HepG2 (cell line): ENCODE results near the gene PSMC3IP. TPM values are rescaled to one million over a fixed set of nuclear protein-coding genes. Genes with fewer than 3 reads are reported as not detected.

ENCODE experiments used
- KDM3A ChIP-seq: IDR thresholded peaks from 2 replicates; pipeline ENCODE4 v1.6.1; 2018; ENCODE audit warnings: low read depth, missing compliant biosample characterization
- NONO ChIP-seq, 2 experiments: fragments of 450-650 bp in 1 of 2; sonication (generic) in 1 of 2; formaldehyde crosslinking in 1 of 2; IDR thresholded peaks in 1 of 2; conservative IDR thresholded peaks in 1 of 2; 2 replicates each; pipeline versions ENCODE4 v1.6.1 to v1.8.0; 2017 to 2022; ENCODE audit warnings: mild to moderate bottlenecking in 1 of 2, missing genetic modification reagents in 1 of 2, moderate library complexity in 1 of 2
- ZNF547 ChIP-seq: sonication (generic); formaldehyde crosslinking; IDR thresholded peaks from 2 replicates; pipeline ENCODE4 v1.5.1; 2020; ENCODE audit warnings: mild to moderate bottlenecking, missing genetic modification reagents
- ZNF841 ChIP-seq: sonication (generic); formaldehyde crosslinking; IDR thresholded peaks from 2 replicates; pipeline ENCODE4 v1.8.1; 2023; ENCODE audit warnings: missing genetic modification reagents, borderline replicate concordance
- polyA plus RNA-seq, 8 experiments: library from polyadenylated mRNA; depleted of rRNA in 3 of 8; stranded (reverse) in 7 of 8; unstranded in 1 of 8; fragments of >200 nt; fragmentation: Illumina TruSeq in 4 of 8; extraction: Trizol in 4 of 8; gene quantifications; 2 replicates each; pipeline versions ENCODE4 v1.2.1 to v1.2.3, GENCODE V29; 2011 to 2016; ENCODE audit warnings: low read depth in 4 of 8, missing spikeins in 1 of 8, mixed read lengths in 1 of 8; ENCODE audit not compliant: insufficient read depth in 1 of 8
- total RNA-seq, 5 experiments: library from RNA; depleted of rRNA; stranded (reverse); fragments of >200 nt; fragmentation: Illumina TruSeq; extraction: Trizol; gene quantifications; 2 replicates each; pipeline ENCODE4 v1.2.3, GENCODE V29; 2016; ENCODE audit warnings: low read depth in 1 of 5
- TF ChIP-seq, protein P1 (sequence below): sonication (generic); formaldehyde crosslinking; IDR thresholded peaks from 2 replicates; pipeline ENCODE4; 2020; ENCODE audit warnings: missing genetic modification reagents, mild to moderate bottlenecking, borderline replicate concordance
- TF ChIP-seq, protein P2 (sequence below): sonication (generic); formaldehyde crosslinking; IDR thresholded peaks from 2 replicates; pipeline ENCODE4 v1.4.0; 2020; ENCODE audit warnings: mild to moderate bottlenecking, missing genetic modification reagents
- TF ChIP-seq, protein P3 (sequence below): sonication (generic); formaldehyde crosslinking; IDR thresholded peaks from 2 replicates; pipeline ENCODE4 v1.9.0; 2021; ENCODE audit warnings: missing genetic modification reagents, mild to moderate bottlenecking, borderline replicate concordance
- TF ChIP-seq, protein P4 (sequence below): sonication (generic); formaldehyde crosslinking; IDR thresholded peaks from 2 replicates; pipeline ENCODE4 v1.8.1; 2023; ENCODE audit warnings: missing genetic modification reagents, mild to moderate bottlenecking, borderline replicate concordance
- TF ChIP-seq, protein P5 (sequence below): IDR thresholded peaks from 2 replicates; pipeline ENCODE4 v1.6.1; 2018; ENCODE audit warnings: missing genetic modification reagents, mild to moderate bottlenecking, missing compliant biosample characterization
- TF ChIP-seq, protein P6 (sequence below): sonication (generic); formaldehyde crosslinking; IDR thresholded peaks from 2 replicates; pipeline ENCODE4 v1.4.0; 2020; ENCODE audit warnings: missing genetic modification reagents
- TF ChIP-seq, protein P7 (sequence below): sonication (generic); formaldehyde crosslinking; IDR thresholded peaks from 2 replicates; pipeline ENCODE4 v1.4.0; 2020; ENCODE audit warnings: missing genetic modification reagents, mild to moderate bottlenecking, borderline replicate concordance

PSMC3IP gene
- total and polyA plus RNA-seq, 2 of the 13 experiments (the other 11 are each of a cell fraction or from before 2014, with no cell fraction given): 6.5 to 22.4 TPM

DNA sequence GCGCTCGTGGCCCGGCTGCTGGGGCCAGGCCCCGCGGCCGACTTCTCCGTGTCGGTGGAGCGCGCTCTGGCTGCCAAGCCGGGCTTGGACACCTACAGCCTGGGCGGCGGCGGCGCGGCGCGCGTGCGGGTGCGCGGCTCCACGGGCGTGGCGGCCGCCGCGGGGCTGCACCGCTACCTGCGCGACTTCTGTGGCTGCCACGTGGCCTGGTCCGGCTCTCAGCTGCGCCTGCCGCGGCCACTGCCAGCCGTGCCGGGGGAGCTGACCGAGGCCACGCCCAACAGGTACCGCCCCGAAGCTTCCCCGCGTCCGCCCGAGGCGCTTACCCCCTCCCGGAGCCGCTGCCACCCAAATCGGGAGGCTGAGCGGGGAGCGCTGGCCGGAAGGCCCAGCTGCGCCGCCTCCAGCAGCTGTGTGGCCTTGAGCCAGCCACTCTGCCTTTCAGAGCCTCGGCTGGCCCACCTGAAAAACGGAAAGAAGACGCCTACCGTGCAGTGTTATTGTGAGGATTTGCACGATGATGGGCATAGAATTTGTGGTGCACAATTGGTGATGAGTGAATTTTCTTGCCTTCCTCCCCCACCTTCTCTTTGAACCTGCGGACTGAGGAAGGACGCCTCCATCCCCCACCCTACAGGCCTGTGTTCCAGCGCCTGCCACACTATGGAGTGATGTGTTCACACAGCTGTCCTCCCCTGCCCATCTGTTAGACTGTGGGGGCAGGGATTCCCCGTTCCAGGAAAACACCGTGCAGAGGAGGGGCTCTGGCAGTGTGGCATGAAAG is 41.0 kb downstream of the PSMC3IP start (continued):
- TF ChIP-seq ZNF841 (CRISPR knock-in tag) (0 out of 2 replicates have a peak, but pooled peaks have one; percentile 57), KDM3A (no peak), NONO (IDR thresholded peaks at IDR 0.05) (no peak), NONO (CRISPR knock-in tag; conservative IDR thresholded peaks at IDR 0.05) (peak; percentile 83), ZNF547 (CRISPR knock-in tag) (peak; percentile 78)
- TF ChIP-seq, protein P1, sequence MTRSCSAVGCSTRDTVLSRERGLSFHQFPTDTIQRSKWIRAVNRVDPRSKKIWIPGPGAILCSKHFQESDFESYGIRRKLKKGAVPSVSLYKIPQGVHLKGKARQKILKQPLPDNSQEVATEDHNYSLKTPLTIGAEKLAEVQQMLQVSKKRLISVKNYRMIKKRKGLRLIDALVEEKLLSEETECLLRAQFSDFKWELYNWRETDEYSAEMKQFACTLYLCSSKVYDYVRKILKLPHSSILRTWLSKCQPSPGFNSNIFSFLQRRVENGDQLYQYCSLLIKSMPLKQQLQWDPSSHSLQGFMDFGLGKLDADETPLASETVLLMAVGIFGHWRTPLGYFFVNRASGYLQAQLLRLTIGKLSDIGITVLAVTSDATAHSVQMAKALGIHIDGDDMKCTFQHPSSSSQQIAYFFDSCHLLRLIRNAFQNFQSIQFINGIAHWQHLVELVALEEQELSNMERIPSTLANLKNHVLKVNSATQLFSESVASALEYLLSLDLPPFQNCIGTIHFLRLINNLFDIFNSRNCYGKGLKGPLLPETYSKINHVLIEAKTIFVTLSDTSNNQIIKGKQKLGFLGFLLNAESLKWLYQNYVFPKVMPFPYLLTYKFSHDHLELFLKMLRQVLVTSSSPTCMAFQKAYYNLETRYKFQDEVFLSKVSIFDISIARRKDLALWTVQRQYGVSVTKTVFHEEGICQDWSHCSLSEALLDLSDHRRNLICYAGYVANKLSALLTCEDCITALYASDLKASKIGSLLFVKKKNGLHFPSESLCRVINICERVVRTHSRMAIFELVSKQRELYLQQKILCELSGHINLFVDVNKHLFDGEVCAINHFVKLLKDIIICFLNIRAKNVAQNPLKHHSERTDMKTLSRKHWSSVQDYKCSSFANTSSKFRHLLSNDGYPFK (CRISPR knock-in tag): peak; percentile 84; the same call in 1 of the 2 replicates
- TF ChIP-seq, protein P2, sequence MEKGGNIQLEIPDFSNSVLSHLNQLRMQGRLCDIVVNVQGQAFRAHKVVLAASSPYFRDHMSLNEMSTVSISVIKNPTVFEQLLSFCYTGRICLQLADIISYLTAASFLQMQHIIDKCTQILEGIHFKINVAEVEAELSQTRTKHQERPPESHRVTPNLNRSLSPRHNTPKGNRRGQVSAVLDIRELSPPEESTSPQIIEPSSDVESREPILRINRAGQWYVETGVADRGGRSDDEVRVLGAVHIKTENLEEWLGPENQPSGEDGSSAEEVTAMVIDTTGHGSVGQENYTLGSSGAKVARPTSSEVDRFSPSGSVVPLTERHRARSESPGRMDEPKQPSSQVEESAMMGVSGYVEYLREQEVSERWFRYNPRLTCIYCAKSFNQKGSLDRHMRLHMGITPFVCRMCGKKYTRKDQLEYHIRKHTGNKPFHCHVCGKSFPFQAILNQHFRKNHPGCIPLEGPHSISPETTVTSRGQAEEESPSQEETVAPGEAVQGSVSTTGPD (CRISPR knock-in tag): no peak
- TF ChIP-seq, protein P3, sequence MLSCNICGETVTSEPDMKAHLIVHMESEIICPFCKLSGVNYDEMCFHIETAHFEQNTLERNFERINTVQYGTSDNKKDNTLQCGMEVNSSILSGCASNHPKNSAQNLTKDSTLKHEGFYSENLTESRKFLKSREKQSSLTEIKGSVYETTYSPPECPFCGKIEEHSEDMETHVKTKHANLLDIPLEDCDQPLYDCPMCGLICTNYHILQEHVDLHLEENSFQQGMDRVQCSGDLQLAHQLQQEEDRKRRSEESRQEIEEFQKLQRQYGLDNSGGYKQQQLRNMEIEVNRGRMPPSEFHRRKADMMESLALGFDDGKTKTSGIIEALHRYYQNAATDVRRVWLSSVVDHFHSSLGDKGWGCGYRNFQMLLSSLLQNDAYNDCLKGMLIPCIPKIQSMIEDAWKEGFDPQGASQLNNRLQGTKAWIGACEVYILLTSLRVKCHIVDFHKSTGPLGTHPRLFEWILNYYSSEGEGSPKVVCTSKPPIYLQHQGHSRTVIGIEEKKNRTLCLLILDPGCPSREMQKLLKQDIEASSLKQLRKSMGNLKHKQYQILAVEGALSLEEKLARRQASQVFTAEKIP (CRISPR knock-in tag): no peak
- TF ChIP-seq, protein P4, sequence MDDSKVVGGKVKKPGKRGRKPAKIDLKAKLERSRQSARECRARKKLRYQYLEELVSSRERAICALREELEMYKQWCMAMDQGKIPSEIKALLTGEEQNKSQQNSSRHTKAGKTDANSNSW: peak; percentile 90; the same call in 1 of the 2 replicates
- TF ChIP-seq, protein P5, sequence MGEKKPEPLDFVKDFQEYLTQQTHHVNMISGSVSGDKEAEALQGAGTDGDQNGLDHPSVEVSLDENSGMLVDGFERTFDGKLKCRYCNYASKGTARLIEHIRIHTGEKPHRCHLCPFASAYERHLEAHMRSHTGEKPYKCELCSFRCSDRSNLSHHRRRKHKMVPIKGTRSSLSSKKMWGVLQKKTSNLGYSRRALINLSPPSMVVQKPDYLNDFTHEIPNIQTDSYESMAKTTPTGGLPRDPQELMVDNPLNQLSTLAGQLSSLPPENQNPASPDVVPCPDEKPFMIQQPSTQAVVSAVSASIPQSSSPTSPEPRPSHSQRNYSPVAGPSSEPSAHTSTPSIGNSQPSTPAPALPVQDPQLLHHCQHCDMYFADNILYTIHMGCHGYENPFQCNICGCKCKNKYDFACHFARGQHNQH (CRISPR knock-in tag): peak; percentile 85
- TF ChIP-seq, protein P6, sequence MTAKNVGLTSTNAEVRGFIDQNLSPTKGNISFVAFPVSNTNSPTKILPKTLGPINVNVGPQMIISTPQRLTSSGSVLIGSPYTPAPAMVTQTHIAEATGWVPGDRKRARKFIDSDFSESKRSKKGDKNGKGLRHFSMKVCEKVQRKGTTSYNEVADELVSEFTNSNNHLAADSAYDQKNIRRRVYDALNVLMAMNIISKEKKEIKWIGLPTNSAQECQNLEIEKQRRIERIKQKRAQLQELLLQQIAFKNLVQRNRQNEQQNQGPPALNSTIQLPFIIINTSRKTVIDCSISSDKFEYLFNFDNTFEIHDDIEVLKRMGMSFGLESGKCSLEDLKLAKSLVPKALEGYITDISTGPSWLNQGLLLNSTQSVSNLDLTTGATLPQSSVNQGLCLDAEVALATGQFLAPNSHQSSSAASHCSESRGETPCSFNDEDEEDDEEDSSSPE (CRISPR knock-in tag): no peak; the same call in none of the 2 replicates
- TF ChIP-seq, protein P7, sequence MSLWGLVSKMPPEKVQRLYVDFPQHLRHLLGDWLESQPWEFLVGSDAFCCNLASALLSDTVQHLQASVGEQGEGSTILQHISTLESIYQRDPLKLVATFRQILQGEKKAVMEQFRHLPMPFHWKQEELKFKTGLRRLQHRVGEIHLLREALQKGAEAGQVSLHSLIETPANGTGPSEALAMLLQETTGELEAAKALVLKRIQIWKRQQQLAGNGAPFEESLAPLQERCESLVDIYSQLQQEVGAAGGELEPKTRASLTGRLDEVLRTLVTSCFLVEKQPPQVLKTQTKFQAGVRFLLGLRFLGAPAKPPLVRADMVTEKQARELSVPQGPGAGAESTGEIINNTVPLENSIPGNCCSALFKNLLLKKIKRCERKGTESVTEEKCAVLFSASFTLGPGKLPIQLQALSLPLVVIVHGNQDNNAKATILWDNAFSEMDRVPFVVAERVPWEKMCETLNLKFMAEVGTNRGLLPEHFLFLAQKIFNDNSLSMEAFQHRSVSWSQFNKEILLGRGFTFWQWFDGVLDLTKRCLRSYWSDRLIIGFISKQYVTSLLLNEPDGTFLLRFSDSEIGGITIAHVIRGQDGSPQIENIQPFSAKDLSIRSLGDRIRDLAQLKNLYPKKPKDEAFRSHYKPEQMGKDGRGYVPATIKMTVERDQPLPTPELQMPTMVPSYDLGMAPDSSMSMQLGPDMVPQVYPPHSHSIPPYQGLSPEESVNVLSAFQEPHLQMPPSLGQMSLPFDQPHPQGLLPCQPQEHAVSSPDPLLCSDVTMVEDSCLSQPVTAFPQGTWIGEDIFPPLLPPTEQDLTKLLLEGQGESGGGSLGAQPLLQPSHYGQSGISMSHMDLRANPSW (CRISPR knock-in tag): no peak
